ENCODE measurements around the gene MICU1.
"Not testable (repeated sequence)": the region's sequence is repeated elsewhere in the genome, so short reads cannot be mapped to it uniquely, and the experiment has no call there.

MICU1 gene

DNA sequence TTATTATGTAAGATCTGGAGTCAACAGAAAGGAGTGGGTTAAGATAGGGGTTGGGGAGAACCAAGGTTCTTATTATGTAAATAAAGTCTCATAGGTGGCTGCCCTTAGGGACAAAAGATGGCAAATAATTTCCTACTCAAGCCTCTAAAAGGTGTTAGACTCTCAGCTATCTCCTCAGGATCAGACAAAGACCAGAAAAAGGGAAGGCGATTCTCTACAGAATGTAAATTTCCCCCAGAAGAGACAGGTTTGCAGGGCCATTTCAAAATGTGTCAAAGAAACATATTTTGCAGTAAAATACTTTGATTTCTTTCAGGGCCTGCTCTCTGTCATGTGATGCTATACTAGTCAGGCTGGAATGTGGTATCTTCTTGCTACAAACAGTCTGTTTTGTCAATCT is 80.3 kb downstream of the MICU1 start:
- TF ChIP-seq, protein P1, sequence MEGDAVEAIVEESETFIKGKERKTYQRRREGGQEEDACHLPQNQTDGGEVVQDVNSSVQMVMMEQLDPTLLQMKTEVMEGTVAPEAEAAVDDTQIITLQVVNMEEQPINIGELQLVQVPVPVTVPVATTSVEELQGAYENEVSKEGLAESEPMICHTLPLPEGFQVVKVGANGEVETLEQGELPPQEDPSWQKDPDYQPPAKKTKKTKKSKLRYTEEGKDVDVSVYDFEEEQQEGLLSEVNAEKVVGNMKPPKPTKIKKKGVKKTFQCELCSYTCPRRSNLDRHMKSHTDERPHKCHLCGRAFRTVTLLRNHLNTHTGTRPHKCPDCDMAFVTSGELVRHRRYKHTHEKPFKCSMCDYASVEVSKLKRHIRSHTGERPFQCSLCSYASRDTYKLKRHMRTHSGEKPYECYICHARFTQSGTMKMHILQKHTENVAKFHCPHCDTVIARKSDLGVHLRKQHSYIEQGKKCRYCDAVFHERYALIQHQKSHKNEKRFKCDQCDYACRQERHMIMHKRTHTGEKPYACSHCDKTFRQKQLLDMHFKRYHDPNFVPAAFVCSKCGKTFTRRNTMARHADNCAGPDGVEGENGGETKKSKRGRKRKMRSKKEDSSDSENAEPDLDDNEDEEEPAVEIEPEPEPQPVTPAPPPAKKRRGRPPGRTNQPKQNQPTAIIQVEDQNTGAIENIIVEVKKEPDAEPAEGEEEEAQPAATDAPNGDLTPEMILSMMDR (IDR thresholded peaks at IDR 0.05; ENCODE audit: control insufficient read depth, extremely low read depth, insufficient read depth) = no peak
- no peak for DNase-seq (ENCODE audit: low read depth)
- H3K4me3 ChIP-seq (ENCODE audit: low read depth, low read length) = no peak overlapping the region

DNA sequence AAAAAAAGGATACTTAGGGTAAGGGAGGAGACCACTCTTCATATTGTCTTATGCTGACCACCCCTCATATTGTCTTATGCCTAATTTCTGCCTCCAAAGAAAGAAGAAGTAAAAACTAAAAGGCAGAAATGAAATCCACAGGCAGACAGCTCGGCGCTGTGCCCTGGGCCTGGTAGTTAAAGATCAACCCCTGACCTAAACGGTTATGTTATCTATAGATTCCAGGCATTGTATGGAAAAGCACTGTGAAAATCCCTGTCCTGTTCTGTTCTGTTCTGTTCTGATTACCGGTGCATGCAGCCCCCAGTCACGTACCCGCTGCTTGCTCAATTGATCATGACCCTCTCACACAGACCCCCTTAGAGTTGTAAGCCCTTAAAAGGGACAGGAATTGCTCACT is 82.0 kb downstream of the MICU1 start:
- not testable (repeated sequence) for DNase-seq (ENCODE audit: low read depth); H3K4me3 ChIP-seq (ENCODE audit: low read depth, low read length)

DNA sequence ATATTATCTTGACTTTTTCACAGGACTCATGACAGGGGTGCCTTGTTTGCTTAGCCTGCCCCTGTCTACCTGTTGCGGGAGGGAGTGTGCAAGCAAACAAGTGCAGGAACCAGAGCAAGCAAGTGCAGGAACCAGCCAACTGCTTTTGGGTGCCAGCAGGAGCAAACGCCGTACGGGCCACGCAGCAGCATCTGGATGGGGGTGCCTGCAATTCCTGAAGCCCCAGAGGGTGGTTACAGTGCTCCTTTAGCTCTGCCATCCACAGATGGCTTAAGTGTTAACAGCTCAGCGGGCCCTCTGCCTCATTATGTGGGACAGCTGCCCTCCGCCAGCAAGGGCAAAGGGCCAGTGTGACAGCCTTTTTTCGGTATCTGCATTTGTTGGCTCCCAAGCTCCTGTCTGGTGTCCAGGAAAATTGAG is 83.5 kb downstream of the MICU1 start:
- H3K4me3 ChIP-seq (ENCODE audit: low read depth, low read length) = no peak overlapping the region
- TF ChIP-seq, protein P1 (IDR thresholded peaks at IDR 0.05; ENCODE audit: control insufficient read depth, extremely low read depth, insufficient read depth) = no peak
- no peak for DNase-seq (ENCODE audit: low read depth)

DNA sequence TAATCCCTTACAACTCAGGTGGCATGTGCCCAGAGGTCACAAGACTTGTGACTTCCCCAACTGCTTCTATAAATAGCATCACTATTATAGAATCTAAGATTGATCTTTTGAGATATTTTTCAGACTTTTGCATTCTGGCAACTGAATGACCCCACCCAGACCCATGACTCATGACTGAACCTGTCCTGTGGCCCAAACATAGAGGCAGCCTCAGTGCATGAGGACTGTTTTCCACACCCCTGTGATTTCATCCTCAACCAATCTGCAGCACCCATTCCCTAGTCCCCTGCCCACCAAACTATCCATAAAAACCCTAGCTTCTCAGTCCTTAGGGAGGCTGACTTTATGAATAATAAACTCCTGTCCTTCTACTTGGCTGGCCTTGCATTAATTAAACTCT is 84.5 kb downstream of the MICU1 start:
- TF ChIP-seq, protein P1 (IDR thresholded peaks at IDR 0.05; ENCODE audit: control insufficient read depth, extremely low read depth, insufficient read depth) = no peak
- DNase-seq (ENCODE audit: low read depth) = no peak
- no peak overlapping the region for H3K4me3 ChIP-seq (ENCODE audit: low read depth, low read length)

DNA sequence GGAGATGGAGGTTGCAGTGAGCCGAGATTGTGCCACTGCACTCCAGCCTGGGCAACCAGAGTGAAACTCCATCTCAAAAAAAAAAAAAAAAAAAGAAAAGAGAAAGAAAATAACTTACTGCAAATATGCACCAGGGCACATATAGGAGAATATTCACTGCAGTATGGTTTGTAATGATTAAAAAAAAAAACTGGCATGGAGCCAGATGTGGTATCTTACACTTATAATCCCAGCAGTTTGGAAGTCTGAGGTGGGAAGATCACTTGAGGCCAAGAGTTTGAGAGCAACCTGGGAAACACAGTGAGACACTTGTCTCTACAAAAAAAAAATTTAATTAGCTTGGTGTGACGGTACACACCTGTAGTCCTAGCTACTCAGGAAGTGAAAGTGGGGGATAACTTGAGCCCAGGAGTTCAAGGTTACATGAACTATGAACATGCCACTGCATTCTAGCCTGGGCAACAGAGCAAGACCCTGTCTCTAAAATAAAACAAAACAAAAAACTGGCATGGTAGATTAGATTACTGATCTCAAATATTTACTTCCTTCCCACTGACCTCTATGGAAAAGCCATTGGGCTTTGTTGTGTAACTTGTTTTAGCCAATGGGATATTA is 85.6 kb downstream of the MICU1 start:
- no peak for DNase-seq (ENCODE audit: low read depth)
- TF ChIP-seq, protein P1 (IDR thresholded peaks at IDR 0.05; ENCODE audit: control insufficient read depth, extremely low read depth, insufficient read depth) = no peak
- H3K4me3 ChIP-seq (ENCODE audit: low read depth, low read length) = no peak overlapping the region

DNA sequence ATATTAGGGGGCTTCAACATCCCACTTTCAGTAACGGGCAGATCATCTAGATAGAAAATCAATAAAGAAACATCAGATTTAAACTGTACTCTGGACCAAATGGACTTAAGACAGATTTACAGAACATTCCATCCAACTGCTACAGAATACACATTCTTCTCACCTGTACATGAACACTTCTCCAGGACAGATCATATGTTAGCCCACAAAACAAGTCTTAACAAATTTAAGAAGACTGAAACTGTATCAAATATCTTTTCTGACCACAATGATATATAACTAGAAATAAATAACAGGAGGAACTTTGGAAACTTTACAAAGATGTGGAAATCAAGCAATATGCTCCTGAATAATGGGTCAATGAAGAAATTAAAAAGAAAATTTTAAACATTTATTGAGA is 86.7 kb downstream of the MICU1 start:
- no peak overlapping the region for H3K4me3 ChIP-seq (ENCODE audit: low read depth, low read length)
- TF ChIP-seq, protein P1 (IDR thresholded peaks at IDR 0.05; ENCODE audit: control insufficient read depth, extremely low read depth, insufficient read depth) = no peak
- DNase-seq (ENCODE audit: low read depth) = no peak

DNA sequence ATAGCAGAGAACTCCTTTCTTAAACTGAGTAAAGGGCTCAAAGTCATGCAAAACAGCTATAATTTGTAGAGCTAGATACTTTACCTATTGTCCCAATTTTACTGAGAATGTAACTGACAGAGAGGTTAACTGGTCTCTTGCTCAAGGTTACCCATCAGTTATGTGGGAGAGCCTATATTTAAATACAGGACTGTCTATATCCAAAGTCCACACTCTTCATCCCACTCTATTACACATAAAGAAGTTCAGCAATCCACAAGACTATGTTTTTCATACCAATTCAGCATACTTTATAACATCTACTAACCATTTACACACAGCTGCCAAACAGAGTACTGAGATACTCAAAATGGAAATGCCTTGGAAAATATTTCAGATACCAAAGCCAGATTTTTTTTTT is 100.2 kb downstream of the MICU1 start:
- TF ChIP-seq, protein P1 (IDR thresholded peaks at IDR 0.05; ENCODE audit: control insufficient read depth, extremely low read depth, insufficient read depth) = no peak
- DNase-seq (ENCODE audit: low read depth) = no peak
- no peak overlapping the region for H3K4me3 ChIP-seq (ENCODE audit: low read depth, low read length)

Data from LNCaP clone FGC (cell line).